Stimulated activated memory B cell treated with anti-CD40 and anti-IgM and Interleukin-4, amounts not matched to agents 10 μg/mL and 1 μg/mL and 100 μg/mL, for 72 hours (primary cell): Measurements from ENCODE around the gene SGMS1.

Experiments used
- ATAC-seq: fragments of 150-1000 bp; cut with Tn5 transposase; 2 replicates; pipeline ENCODE4 v1.10.0; 2021
- H3K27ac Mint-ChIP-seq: one replicate; pipeline ENCODE4 v1.8.0; 2022; ENCODE audit warnings: mild to moderate bottlenecking, mixed read lengths
- H3K27me3 Mint-ChIP-seq: one replicate; pipeline ENCODE4 v1.8.0; 2022; ENCODE audit warnings: mixed read lengths
- H3K36me3 Mint-ChIP-seq: one replicate; pipeline ENCODE4 v1.8.0; 2022; ENCODE audit warnings: mixed read lengths
- H3K4me1 Mint-ChIP-seq: one replicate; pipeline ENCODE4 v1.8.0; 2022; ENCODE audit warnings: mixed read lengths
- H3K4me3 Mint-ChIP-seq: one replicate; pipeline ENCODE4 v1.8.0; 2022; ENCODE audit warnings: mild to moderate bottlenecking, moderate library complexity, mixed read lengths
- H3K9me3 Mint-ChIP-seq: one replicate; pipeline ENCODE4 v1.8.0; 2022; ENCODE audit warnings: mixed read lengths

SGMS1 gene

DNA sequence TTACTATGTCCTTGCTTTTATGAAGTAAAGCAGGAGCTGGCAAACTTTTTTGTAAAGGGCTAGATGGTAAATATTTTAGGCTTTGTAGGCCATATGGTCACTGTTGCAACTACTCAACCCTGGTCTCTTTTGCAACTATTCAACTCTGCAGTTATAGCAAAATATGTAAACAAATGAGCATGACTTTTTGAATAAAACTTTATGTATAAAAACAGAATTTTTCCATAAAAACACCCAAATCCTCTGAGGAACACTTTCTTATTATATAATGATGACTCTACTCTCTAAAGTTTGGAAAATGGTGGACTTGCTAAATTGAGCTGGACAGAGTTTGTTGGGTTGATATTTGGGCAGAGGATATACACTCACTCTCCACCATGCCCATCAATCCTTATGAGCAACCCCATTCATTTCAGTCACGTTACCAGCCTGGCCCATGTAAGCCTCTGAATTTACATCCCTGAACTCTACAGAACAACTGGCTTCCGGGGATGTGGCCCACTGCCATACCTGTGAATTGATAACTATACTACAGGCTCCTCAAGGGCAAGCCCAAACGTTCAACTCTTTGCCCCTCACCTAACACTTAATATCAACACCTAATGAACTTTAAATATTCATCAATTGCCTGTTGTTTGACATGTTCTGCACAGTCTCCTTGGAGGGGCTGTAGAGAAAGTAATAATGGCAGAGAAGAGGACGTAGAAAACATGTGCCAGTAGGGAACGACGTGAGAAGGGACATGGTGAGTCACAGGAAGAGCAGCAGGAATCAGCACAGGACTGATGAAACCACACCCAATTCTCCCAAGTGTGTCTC, 37.6 kb downstream of the SGMS1 start:
- no peak overlapping the region for H3K4me3 Mint-ChIP-seq
- no peak overlapping the region for H3K27ac Mint-ChIP-seq
- ATAC-seq: no peak
- H3K36me3 Mint-ChIP-seq: peaks cover 38% of the 10 kb centered on the region
- no peaks in the 10 kb centered on the region for H3K27me3 Mint-ChIP-seq
- H3K4me1 Mint-ChIP-seq: peaks cover 14% of the 10 kb centered on the region
- H3K9me3 Mint-ChIP-seq: no peaks in the 10 kb centered on the region

GRCh38 chr10:50582766-50583762, 40.7 kb downstream of the SGMS1 start:
- no peak overlapping the region for H3K4me3 Mint-ChIP-seq
- no peaks in the 10 kb centered on the region for H3K27me3 Mint-ChIP-seq
- H3K36me3 Mint-ChIP-seq: peaks cover 37% of the 10 kb centered on the region
- no peak for ATAC-seq
- H3K27ac Mint-ChIP-seq: no peak overlapping the region
- peaks cover 43% of the 10 kb centered on the region for H3K4me1 Mint-ChIP-seq
- no peaks in the 10 kb centered on the region for H3K9me3 Mint-ChIP-seq

DNA sequence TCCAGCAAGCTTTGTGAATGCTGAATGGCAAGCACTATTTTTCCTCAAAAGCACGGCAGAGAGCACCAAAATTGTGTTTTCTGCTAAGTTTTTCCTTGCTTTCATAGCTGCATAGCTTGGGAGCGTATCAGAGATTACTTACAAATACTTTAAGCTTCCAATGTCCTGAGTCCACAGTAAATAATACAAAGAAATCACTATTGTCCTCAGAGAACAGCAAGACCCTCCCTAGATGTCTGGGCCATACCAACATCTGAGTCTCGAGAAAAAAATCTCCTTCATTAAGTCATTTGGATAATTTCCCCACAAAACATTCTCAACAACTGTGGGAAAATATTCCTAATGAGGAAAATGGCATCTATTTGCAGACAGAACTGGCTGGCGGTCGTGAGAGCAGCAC, 41.7 kb downstream of the SGMS1 start:
- peaks cover 52% of the 10 kb centered on the region for H3K4me1 Mint-ChIP-seq
- H3K27ac Mint-ChIP-seq: no peak overlapping the region
- H3K27me3 Mint-ChIP-seq: no peaks in the 10 kb centered on the region
- no peaks in the 10 kb centered on the region for H3K9me3 Mint-ChIP-seq
- ATAC-seq: no peak
- H3K4me3 Mint-ChIP-seq: no peak overlapping the region
- H3K36me3 Mint-ChIP-seq: peaks cover 29% of the 10 kb centered on the region

DNA sequence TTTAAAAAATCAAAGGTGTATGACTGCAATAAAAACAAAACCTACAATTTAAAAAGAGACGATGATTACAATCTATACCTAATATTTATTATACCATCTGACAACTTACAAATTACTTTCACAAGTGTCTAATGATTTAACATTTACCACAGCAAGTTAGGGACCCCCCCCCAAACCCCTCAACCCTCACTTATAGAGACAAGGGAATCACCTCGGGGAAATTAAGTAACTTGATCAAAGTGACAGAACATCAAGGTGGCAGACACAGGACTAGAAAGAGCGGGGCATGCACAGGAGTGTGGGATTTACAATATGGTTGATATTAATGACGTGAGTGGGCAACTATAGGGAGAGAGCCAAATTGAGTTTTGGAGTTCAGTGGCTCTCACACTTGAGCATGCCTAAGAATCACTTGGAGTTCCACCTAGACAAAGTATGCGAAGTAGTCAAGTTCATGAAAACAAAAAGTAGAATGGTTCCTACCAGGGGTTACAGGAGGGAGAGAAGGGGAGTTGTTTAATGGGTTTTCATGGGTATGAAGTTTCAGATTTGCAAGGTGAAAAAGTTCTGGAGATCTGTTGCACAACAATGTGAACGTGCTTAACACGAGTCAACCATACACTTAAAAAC, 43.4 kb downstream of the SGMS1 start:
- Mint-ChIP-seq H3K4me1 (peaks cover 60% of the 10 kb centered on the region), H3K27me3 (no peaks in the 10 kb centered on the region), H3K36me3 (peaks cover 18% of the 10 kb centered on the region), H3K27ac (no peak overlapping the region), H3K9me3 (no peaks in the 10 kb centered on the region), H3K4me3 (no peak overlapping the region)
- ATAC-seq: no peak

GRCh38 chr10:50579491-50580261, 44.1 kb downstream of the SGMS1 start:
- Mint-ChIP-seq H3K4me1 (peaks cover 65% of the 10 kb centered on the region), H3K36me3 (peaks cover 23% of the 10 kb centered on the region), H3K9me3 (no peaks in the 10 kb centered on the region), H3K4me3 (no peak overlapping the region), H3K27ac (peak overlapping the region; percentile 23), H3K27me3 (no peaks in the 10 kb centered on the region)
- ATAC-seq: no peak

DNA sequence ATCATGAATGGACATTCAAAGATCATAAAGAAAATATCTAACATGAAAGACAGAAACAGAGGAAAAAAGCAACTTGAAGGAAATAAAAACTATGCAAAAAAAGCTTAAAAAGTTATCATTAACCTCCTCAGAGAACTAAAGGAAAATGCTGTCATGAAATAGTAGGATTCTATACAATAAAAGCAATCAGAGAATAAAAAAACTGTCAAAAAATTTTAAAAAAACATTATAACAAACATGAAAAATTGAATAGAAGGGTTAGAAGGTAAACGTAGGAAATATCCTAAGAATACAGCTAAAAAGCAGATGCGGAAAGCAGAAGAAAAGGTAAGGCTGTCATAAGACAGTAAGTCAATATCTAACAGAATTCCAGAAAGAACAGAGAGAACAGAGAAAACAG, 44.8 kb downstream of the SGMS1 start:
- peaks cover 24% of the 10 kb centered on the region for H3K36me3 Mint-ChIP-seq
- no peak for ATAC-seq
- H3K9me3 Mint-ChIP-seq: no peaks in the 10 kb centered on the region
- peak overlapping the region; percentile 23 for H3K27ac Mint-ChIP-seq
- peaks cover 72% of the 10 kb centered on the region for H3K4me1 Mint-ChIP-seq
- no peaks in the 10 kb centered on the region for H3K27me3 Mint-ChIP-seq
- no peak overlapping the region for H3K4me3 Mint-ChIP-seq

- Mint-ChIP-seq H3K9me3 (no peaks in the 10 kb centered on the region), H3K27ac (no peak overlapping the region), H3K27me3 (no peaks in the 10 kb centered on the region), H3K36me3 (peaks cover 16% of the 10 kb centered on the region), H3K4me1 (peaks cover 83% of the 10 kb centered on the region), H3K4me3 (no peak overlapping the region)
- ATAC-seq: peak; percentile 47
These were observed 45.9 kb downstream of the SGMS1 start for GRCh38 chr10:50577681-50578350.

- Mint-ChIP-seq H3K27ac (no peak overlapping the region), H3K36me3 (peaks cover 16% of the 10 kb centered on the region), H3K27me3 (no peaks in the 10 kb centered on the region), H3K9me3 (no peaks in the 10 kb centered on the region), H3K4me1 (peaks cover 85% of the 10 kb centered on the region), H3K4me3 (no peak overlapping the region)
- ATAC-seq: no peak
These were observed 46.7 kb downstream of the SGMS1 start for GRCh38 chr10:50577010-50577409.

DNA sequence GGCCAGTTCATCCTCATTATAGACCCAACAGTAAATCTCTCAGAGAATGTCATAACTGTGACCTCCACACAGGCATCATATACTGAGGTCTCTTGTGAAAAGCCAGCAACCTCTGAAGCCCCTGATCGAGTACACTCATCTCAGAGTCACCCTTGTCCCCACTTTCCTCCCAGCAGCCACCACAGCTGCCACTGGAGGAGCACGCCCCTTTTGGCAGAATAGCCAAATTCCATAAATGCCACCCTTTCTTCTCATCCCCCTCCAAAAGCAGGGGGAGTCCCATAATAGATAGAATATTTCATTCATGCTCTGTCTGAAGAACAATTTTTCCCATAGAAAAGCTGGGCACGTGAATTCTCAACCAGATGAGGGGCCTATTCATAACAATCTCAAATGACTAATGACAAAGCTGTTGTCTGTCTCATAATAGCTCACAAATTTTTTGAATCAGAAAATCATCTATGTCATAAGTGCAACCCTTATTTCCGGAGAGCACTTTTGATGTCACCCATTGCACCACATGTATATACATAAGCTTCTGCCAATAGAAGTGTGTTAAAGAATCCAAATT, 47.4 kb downstream of the SGMS1 start:
- Mint-ChIP-seq H3K4me3 (no peak overlapping the region), H3K4me1 (peaks cover 82% of the 10 kb centered on the region), H3K36me3 (peaks cover 16% of the 10 kb centered on the region), H3K9me3 (no peaks in the 10 kb centered on the region), H3K27me3 (no peaks in the 10 kb centered on the region), H3K27ac (no peak overlapping the region)
- ATAC-seq: no peak

DNA sequence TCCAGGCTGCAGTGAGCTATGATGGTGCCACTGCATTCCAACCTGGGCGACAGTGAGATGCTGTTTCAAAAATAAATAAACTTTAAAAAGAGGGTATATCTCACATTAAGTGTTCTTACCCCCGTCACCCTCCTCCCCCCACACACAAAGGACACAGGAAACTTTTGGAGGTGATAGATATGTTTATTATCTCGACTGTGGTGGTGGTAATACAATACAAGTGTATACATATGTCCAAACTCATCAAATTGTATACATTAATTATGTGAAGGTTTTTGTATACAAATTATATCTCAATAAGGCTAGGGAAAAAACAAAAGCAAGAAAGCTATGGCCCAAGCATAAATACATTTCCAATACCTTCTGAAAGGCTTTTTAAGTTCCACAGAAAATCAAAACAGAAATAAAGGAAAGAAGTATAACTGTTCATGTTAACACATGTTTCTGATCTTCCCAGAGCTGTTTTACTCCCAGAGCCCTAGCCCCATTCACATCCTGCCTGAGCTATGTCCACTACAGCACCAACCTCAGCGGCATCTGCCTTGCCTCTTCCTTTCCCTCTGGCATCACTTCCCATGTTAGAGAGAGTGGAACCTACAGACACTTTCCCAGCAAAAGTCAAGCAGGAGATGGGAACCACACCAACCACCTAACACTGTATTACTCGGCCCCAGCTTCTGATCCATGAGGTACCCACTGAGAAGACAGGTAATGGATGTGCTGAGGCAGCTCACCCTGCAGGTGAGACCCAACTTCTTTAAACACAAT, 48.1 kb downstream of the SGMS1 start:
- ATAC-seq: no peak
- H3K4me3 Mint-ChIP-seq: no peak overlapping the region

DNA sequence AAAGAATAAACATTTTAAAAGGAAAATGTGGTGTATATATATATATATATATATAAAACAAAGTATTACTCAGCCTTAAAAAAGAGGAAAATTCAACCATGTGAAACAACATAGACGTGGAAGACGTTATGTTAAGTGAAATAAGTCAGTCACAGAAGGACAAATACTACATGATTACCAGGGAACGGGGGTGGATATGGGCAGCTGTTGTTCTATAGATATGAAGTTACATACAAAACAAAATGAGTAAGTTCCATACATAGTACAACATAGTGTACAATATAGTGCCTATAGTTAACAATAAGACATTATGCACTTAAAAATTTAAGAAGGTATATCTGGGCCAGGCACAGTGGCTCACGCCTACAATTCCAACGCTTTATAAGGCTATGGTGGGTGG, 48.8 kb downstream of the SGMS1 start:
- no peak overlapping the region for H3K27ac Mint-ChIP-seq
- no peak for ATAC-seq
- H3K36me3 Mint-ChIP-seq: peaks cover 15% of the 10 kb centered on the region
- peaks cover 68% of the 10 kb centered on the region for H3K4me1 Mint-ChIP-seq
- no peaks in the 10 kb centered on the region for H3K27me3 Mint-ChIP-seq
- no peak overlapping the region for H3K4me3 Mint-ChIP-seq
- no peaks in the 10 kb centered on the region for H3K9me3 Mint-ChIP-seq

More for the DNA sequence above, 48.1 kb downstream of the SGMS1 start:
- H3K27me3 Mint-ChIP-seq: no peaks in the 10 kb centered on the region
- H3K27ac Mint-ChIP-seq: no peak overlapping the region
- H3K9me3 Mint-ChIP-seq: no peaks in the 10 kb centered on the region
- H3K4me1 Mint-ChIP-seq: peaks cover 76% of the 10 kb centered on the region
- H3K36me3 Mint-ChIP-seq: peaks cover 16% of the 10 kb centered on the region

GRCh38 chr10:50574305-50574704, 49.5 kb downstream of the SGMS1 start:
- peaks cover 62% of the 10 kb centered on the region for H3K4me1 Mint-ChIP-seq

DNA sequence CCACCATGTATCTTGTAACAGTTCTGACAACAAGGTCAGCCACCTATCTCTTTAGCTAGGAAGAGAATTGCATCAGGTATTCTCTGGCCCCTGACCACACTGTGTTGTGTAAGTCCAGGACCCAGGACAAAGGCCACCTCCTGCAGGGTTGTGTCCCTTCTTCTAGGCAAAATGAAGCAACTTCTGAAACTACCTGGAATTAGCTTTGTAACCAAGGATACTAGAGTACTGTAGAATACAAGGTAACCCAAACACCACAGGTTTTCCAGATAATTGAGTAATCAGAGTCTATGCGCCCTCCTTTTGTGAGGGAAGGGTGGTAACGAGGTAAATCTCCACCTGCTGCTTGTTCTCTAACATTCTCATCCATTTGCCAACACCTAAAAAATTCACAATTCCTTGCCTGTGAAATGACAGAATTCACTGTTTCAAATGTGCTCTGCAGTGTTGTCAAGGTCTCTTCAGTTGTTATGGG, 51.7 kb downstream of the SGMS1 start:
- Mint-ChIP-seq H3K27me3 (no peaks in the 10 kb centered on the region), H3K27ac (no peak overlapping the region), H3K4me1 (peaks cover 41% of the 10 kb centered on the region), H3K36me3 (peaks cover 6% of the 10 kb centered on the region), H3K9me3 (no peaks in the 10 kb centered on the region), H3K4me3 (no peak overlapping the region)
- ATAC-seq: no peak

More at GRCh38 chr10:50574305-50574704, 49.5 kb downstream of the SGMS1 start:
- no peak for ATAC-seq
- H3K9me3 Mint-ChIP-seq: no peaks in the 10 kb centered on the region
- peaks cover 9% of the 10 kb centered on the region for H3K36me3 Mint-ChIP-seq
- no peaks in the 10 kb centered on the region for H3K27me3 Mint-ChIP-seq
- H3K4me3 Mint-ChIP-seq: no peak overlapping the region
- no peak overlapping the region for H3K27ac Mint-ChIP-seq
